H9 (cell line): Measurements from ENCODE around the gene PRUNE2. TPM values are rescaled to one million over a fixed set of nuclear protein-coding genes. Genes with fewer than 3 reads are reported as not detected.

ENCODE experiments used
- DNase-seq: peaks from one replicate; pipeline ENCODE4 v3.0.0-alpha.2; 2017
- H2AFZ ChIP-seq: one replicate; pipeline ENCODE4 v1.6.1; 2013; ENCODE audit warnings: mild to moderate bottlenecking, low read length, control low read depth, moderate library complexity
- H2AK5ac ChIP-seq: 2 replicates; pipeline ENCODE4 v1.6.1; 2013; ENCODE audit warnings: low read length, control low read depth, mixed read lengths; ENCODE audit not compliant: insufficient read length
- H2BK120ac ChIP-seq: one replicate; pipeline ENCODE4 v1.6.1; 2013; ENCODE audit warnings: low read depth, mild to moderate bottlenecking, low read length, control low read depth, inconsistent platforms; ENCODE audit not compliant: poor library complexity, severe bottlenecking
- H2BK12ac ChIP-seq: 2 replicates; pipeline ENCODE4 v1.6.1; 2013; ENCODE audit warnings: low read length, control low read depth, mixed read lengths, low read depth; ENCODE audit not compliant: insufficient read length
- H2BK15ac ChIP-seq: 2 replicates; pipeline ENCODE4 v1.6.1; 2013; ENCODE audit warnings: low read depth, low read length, control low read depth
- H2BK20ac ChIP-seq: one replicate; pipeline ENCODE4 v1.6.1; 2013; ENCODE audit warnings: low read depth, mild to moderate bottlenecking, low read length, control low read depth, inconsistent platforms; ENCODE audit not compliant: poor library complexity, severe bottlenecking
- H2BK5ac ChIP-seq: 2 replicates; pipeline ENCODE4 v1.6.1; 2013; ENCODE audit warnings: low read length, control low read depth, mixed read lengths; ENCODE audit not compliant: insufficient read length
- H3K14ac ChIP-seq: 2 replicates; pipeline ENCODE4 v1.6.1; 2013; ENCODE audit warnings: low read length, control low read depth; ENCODE audit not compliant: insufficient read depth
- H3K18ac ChIP-seq: 2 replicates; pipeline ENCODE4 v1.6.1; 2013; ENCODE audit warnings: low read depth, mild to moderate bottlenecking, mixed read lengths, low read length, control low read depth; ENCODE audit not compliant: insufficient read length
- H3K23ac ChIP-seq: 2 replicates; pipeline ENCODE4 v1.6.1; 2013; ENCODE audit warnings: low read length, control low read depth, mixed read lengths, low read depth; ENCODE audit not compliant: insufficient read length
- H3K23me2 ChIP-seq: 2 replicates; pipeline ENCODE4 v1.6.1; 2013; ENCODE audit warnings: low read depth, mild to moderate bottlenecking, mixed read lengths, low read length, control low read depth; ENCODE audit not compliant: insufficient read length, poor library complexity, severe bottlenecking
- H3K27ac ChIP-seq: 2 replicates; pipeline ENCODE4 v1.5.1; 2013; ENCODE audit warnings: low read length, control low read depth, mixed read lengths, low read depth; ENCODE audit not compliant: insufficient read length
- H3K27me3 ChIP-seq: 2 replicates; pipeline ENCODE4 v1.6.1; 2013; ENCODE audit warnings: low read length, control low read depth, inconsistent platforms; ENCODE audit not compliant: insufficient read depth
- H3K4ac ChIP-seq: 2 replicates; pipeline ENCODE4 v1.6.1; 2013; ENCODE audit warnings: low read depth, mild to moderate bottlenecking, control low read depth, inconsistent platforms, low read length, moderate library complexity
- H3K4me1 ChIP-seq: 2 replicates; pipeline ENCODE4 v1.6.1; 2013; ENCODE audit warnings: low read length, control low read depth, inconsistent platforms; ENCODE audit not compliant: insufficient read depth
- H3K4me2 ChIP-seq: 2 replicates; pipeline ENCODE4 v1.6.1; 2013; ENCODE audit warnings: low read length, control low read depth, mixed read lengths; ENCODE audit not compliant: insufficient read length, insufficient read depth
- H3K56ac ChIP-seq: 2 replicates; pipeline ENCODE4 v1.6.1; 2013; ENCODE audit warnings: low read depth, mild to moderate bottlenecking, mixed read lengths, low read length, control low read depth; ENCODE audit not compliant: insufficient read length
- H3K79me1 ChIP-seq: 2 replicates; pipeline ENCODE4 v1.6.1; 2013; ENCODE audit warnings: low read depth, mild to moderate bottlenecking, moderate library complexity, low read length, control low read depth, inconsistent platforms; ENCODE audit not compliant: insufficient read depth, poor library complexity, severe bottlenecking
- H3K79me2 ChIP-seq: 2 replicates; pipeline ENCODE4 v1.6.1; 2013; ENCODE audit warnings: low read length, control low read depth, inconsistent platforms; ENCODE audit not compliant: insufficient read depth
- H3K9ac ChIP-seq: 2 replicates; pipeline ENCODE4 v1.6.1; 2013; ENCODE audit warnings: low read length, control low read depth, mixed read lengths; ENCODE audit not compliant: insufficient read length; ENCODE audit errors: extremely low read depth
- H3K9me3 ChIP-seq: one replicate; pipeline ENCODE4 v1.6.1; 2013; ENCODE audit warnings: low read depth, low read length, inconsistent platforms; ENCODE audit not compliant: control insufficient read depth
- H3T11ph ChIP-seq: one replicate; pipeline ENCODE4 v1.6.1; 2013; ENCODE audit warnings: mild to moderate bottlenecking, low read length, control low read depth, inconsistent platforms
- H4K20me1 ChIP-seq: one replicate; pipeline ENCODE4 v1.6.1; 2013; ENCODE audit not compliant: control insufficient read depth, insufficient read length, insufficient read depth
- H4K5ac ChIP-seq: 2 replicates; pipeline ENCODE4 v1.6.1; 2013; ENCODE audit warnings: low read depth, mild to moderate bottlenecking, mixed read lengths, low read length, control low read depth; ENCODE audit not compliant: insufficient read length
- H4K8ac ChIP-seq: replicated peaks from 2 replicates; pipeline ENCODE4 v1.6.1; 2013; ENCODE audit warnings: low read length, control low read depth, mixed read lengths, low read depth; ENCODE audit not compliant: insufficient read length
- H4K91ac ChIP-seq: 2 replicates; pipeline ENCODE4 v1.6.1; 2013; ENCODE audit warnings: low read depth, mild to moderate bottlenecking, moderate library complexity, mixed read lengths, low read length, control low read depth; ENCODE audit not compliant: insufficient read length
- H3K27ac Mint-ChIP-seq, 3 experiments: 2 replicates in 2 of 3; 3 replicates in 1 of 3; pipeline ENCODE4 v1.8.0; 2020 to 2021; ENCODE audit warnings: mixed read lengths in 3 of 3, mild to moderate bottlenecking in 1 of 3, moderate library complexity in 1 of 3
- H3K27me3 Mint-ChIP-seq: 2 replicates; pipeline ENCODE4 v1.8.0; 2021; ENCODE audit warnings: low read depth, mild to moderate bottlenecking, moderate library complexity, mixed read lengths
- H3K36me3 Mint-ChIP-seq, 3 experiments: 2 replicates in 2 of 3; 3 replicates in 1 of 3; pipeline ENCODE4 v1.8.0; 2020 to 2021; ENCODE audit warnings: low read depth in 3 of 3, mixed read lengths in 3 of 3; ENCODE audit not compliant: insufficient read depth in 1 of 3
- H3K4me1 Mint-ChIP-seq, 2 experiments: 2 replicates each; pipeline ENCODE4 v1.8.0; 2020; ENCODE audit warnings: mixed read lengths in 2 of 2
- H3K4me3 Mint-ChIP-seq, 2 experiments: 2 replicates in 1 of 2; 3 replicates in 1 of 2; pipeline ENCODE4 v1.8.0; 2020 to 2021; ENCODE audit warnings: mild to moderate bottlenecking in 2 of 2, mixed read lengths in 2 of 2, moderate library complexity in 1 of 2
- H3K9me3 Mint-ChIP-seq, 2 experiments: 2 replicates in 1 of 2; 3 replicates in 1 of 2; pipeline ENCODE4 v1.8.0; 2020; ENCODE audit warnings: mild to moderate bottlenecking in 2 of 2, mixed read lengths in 2 of 2, moderate library complexity in 1 of 2
- WGBS: extraction: QIAGEN DNeasy Blood & Tissue Kit; methylation state at CpG from one replicate; pipeline ENCODE4 v1.1.7; 2013; ENCODE audit warnings: missing lambda C conversion rate, low lambda C conversion rate, mixed read lengths; ENCODE audit not compliant: insufficient read length; ENCODE audit errors: extremely low coverage; 5-methylcytosine and 5-hydroxymethylcytosine counted together
- total RNA-seq: library from RNA; stranded (reverse); gene quantifications from 2 replicates; pipeline ENCODE4 v1.2.1, GENCODE V29; 2021
- TF ChIP-seq, protein P1 (sequence below): fragments of 200-600 bp; sonication (generic); conservative IDR thresholded peaks from 3 replicates; pipeline ENCODE4 v1.8.0; 2021; ENCODE audit warnings: antibody characterized with exemption, mild to moderate bottlenecking

Gene PRUNE2
- total RNA-seq, 1 experiment from 2014 or later: 12.1 TPM

DNA sequence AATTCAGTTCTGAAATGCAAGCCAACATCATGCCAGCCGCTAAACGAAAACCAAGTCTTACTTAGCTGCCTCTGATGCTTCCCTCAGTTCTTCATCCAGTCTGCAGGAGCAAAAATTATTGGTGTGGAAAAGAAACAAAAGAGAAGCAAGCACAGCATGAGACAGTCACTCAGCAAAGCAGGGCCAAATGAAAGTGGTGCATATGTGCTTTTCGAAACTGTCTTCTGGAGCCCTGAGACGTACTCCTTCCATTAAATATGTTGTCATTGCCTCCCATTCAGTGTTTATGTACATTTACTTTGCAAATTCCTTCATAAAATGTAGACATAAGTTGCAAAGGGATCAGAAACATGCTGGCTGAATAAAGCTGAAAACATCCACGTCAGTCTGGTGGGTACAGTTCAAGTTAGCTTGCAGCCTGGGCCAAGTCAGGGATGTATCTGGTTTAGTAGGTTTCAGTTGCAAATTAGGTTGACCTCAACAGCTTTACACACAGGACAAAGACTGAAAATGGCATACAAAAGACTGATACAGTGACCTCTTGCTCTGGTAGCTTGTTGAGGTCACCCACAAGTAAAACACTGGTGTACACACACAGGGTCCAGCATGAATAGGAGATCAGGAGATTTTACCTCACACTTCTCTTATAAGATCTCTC is 281.4 kb downstream of the PRUNE2 start:
- Histone ChIP-seq H3K79me1 (no peaks in the 10 kb centered on the region), H4K8ac (no peak overlapping the region), H2AFZ (no peak overlapping the region), H2BK120ac (no peak overlapping the region), H3K9ac (no peak overlapping the region), H4K5ac (no peak overlapping the region), H3K79me2 (no peaks in the 10 kb centered on the region), H3K27me3 (no peaks in the 10 kb centered on the region), H3T11ph (no peak overlapping the region), H3K14ac (no peak overlapping the region), H3K23me2 (no peaks in the 10 kb centered on the region), H3K18ac (no peak overlapping the region), H3K23ac (no peak overlapping the region), H2BK20ac (no peak overlapping the region), H2AK5ac (no peak overlapping the region), H3K9me3 (no peaks in the 10 kb centered on the region), H4K20me1 (no peaks in the 10 kb centered on the region), H2BK5ac (no peak overlapping the region), H3K56ac (no peak overlapping the region), H2BK12ac (no peak overlapping the region), H3K27ac (no peak overlapping the region), H2BK15ac (no peak overlapping the region), H3K4me1 (no peaks in the 10 kb centered on the region), H3K4me2 (no peak overlapping the region), H3K4ac (no peak overlapping the region), H4K91ac (no peak overlapping the region)
- H3K4me3 Mint-ChIP-seq: no peak overlapping the region
- WGBS: no CpG with 5 or more reads among the region's 5 CpGs
- no peaks in the 10 kb centered on the region for H3K27me3 Mint-ChIP-seq
- H3K36me3 Mint-ChIP-seq: no peaks in the 10 kb centered on the region
- no peak for DNase-seq
- no peak overlapping the region for H3K27ac Mint-ChIP-seq
- TF ChIP-seq, protein P1, sequence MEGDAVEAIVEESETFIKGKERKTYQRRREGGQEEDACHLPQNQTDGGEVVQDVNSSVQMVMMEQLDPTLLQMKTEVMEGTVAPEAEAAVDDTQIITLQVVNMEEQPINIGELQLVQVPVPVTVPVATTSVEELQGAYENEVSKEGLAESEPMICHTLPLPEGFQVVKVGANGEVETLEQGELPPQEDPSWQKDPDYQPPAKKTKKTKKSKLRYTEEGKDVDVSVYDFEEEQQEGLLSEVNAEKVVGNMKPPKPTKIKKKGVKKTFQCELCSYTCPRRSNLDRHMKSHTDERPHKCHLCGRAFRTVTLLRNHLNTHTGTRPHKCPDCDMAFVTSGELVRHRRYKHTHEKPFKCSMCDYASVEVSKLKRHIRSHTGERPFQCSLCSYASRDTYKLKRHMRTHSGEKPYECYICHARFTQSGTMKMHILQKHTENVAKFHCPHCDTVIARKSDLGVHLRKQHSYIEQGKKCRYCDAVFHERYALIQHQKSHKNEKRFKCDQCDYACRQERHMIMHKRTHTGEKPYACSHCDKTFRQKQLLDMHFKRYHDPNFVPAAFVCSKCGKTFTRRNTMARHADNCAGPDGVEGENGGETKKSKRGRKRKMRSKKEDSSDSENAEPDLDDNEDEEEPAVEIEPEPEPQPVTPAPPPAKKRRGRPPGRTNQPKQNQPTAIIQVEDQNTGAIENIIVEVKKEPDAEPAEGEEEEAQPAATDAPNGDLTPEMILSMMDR: no peak
- no peaks in the 10 kb centered on the region for H3K9me3 Mint-ChIP-seq
- peaks cover 10% of the 10 kb centered on the region in 2 experiments for H3K4me1 Mint-ChIP-seq
